OCI-LY7 (cell line): Measurements from ENCODE around the gene GEMIN5. TPM values are rescaled to one million over a fixed set of nuclear protein-coding genes. Genes with fewer than 3 reads are reported as not detected.

ENCODE experiments used
- BruUV-seq: library from RNA; stranded (reverse); fragments of 400-500 nt; replicated peaks from 2 replicates; lab custom pipeline; 2021; lab: Mats Ljungman, UMichigan
- CTCF ChIA-PET: fragments of 300-600 bp; sonication (Branson Sonifier 250); formaldehyde crosslinking; loops from one replicate; lab custom pipeline; 2022; ENCODE audit warnings: antibody characterized with exemption; ENCODE audit not compliant: unreplicated experiment; lab: Charles Lee
- POLR2A ChIA-PET: fragments of 300-600 bp; sonication (Branson Sonifier 250); formaldehyde crosslinking; loops from one replicate; lab custom pipeline; 2022; ENCODE audit warnings: antibody characterized with exemption; lab: Charles Lee
- DNase-seq: peaks from one replicate; pipeline ENCODE4 v3.0.0-alpha.2; 2015; ENCODE audit warnings: low spot score
- H2AFZ ChIP-seq: fragments of 200-600 bp; sonication (generic), shearing (Covaris generic); 2 replicates; pipeline ENCODE4 v1.6.1; 2014; ENCODE audit warnings: mild to moderate bottlenecking, antibody characterized with exemption, low read length, moderate library complexity
- H3K27ac ChIP-seq: fragments of 200-600 bp; sonication (generic); 2 replicates; pipeline ENCODE4 v1.5.1; 2014; ENCODE audit warnings: mixed run types, low read depth, mild to moderate bottlenecking, moderate library complexity, low read length, inconsistent platforms; ENCODE audit not compliant: poor library complexity, severe bottlenecking
- H3K36me3 ChIP-seq: fragments of 200-600 bp; sonication (generic); 2 replicates; pipeline ENCODE4 v1.6.1; 2014; ENCODE audit warnings: mild to moderate bottlenecking, antibody characterized with exemption, low read length, moderate library complexity, mixed read lengths; ENCODE audit not compliant: insufficient read depth
- H3K4me1 ChIP-seq: fragments of 200-600 bp; sonication (generic); 2 replicates; pipeline ENCODE4 v1.5.1; 2014; ENCODE audit warnings: mild to moderate bottlenecking, low read length; ENCODE audit not compliant: insufficient read depth, poor library complexity, severe bottlenecking
- H3K4me2 ChIP-seq: fragments of 200-600 bp; sonication (generic); 2 replicates; pipeline ENCODE4 v1.6.1; 2014; ENCODE audit warnings: mild to moderate bottlenecking, low read length
- H3K4me3 ChIP-seq: fragments of 200-600 bp; sonication (generic); 2 replicates; pipeline ENCODE4 v1.5.1; 2014; ENCODE audit warnings: mild to moderate bottlenecking, low read depth, low read length; ENCODE audit not compliant: poor library complexity, severe bottlenecking
- H3K79me2 ChIP-seq: fragments of 200-600 bp; sonication (generic); 2 replicates; pipeline ENCODE4 v1.6.1; 2016; ENCODE audit warnings: low read depth, mild to moderate bottlenecking, low read length, moderate library complexity, mixed read lengths; ENCODE audit not compliant: insufficient read depth
- H3K9me2 ChIP-seq: fragments of 200-600 bp; sonication (generic); 2 replicates; pipeline ENCODE4 v1.6.1; 2016; ENCODE audit warnings: mild to moderate bottlenecking, low read length, mixed read lengths; ENCODE audit not compliant: insufficient read depth
- H3K9me3 ChIP-seq: fragments of 200-600 bp; sonication (generic); 2 replicates; pipeline ENCODE4 v1.6.1; 2014; ENCODE audit warnings: mild to moderate bottlenecking, mixed run types, low read length, mixed read lengths
- H4K20me1 ChIP-seq: fragments of 200-600 bp; sonication (generic); 2 replicates; pipeline ENCODE4 v1.6.1; 2014; ENCODE audit warnings: mild to moderate bottlenecking, antibody characterized with exemption, low read length, moderate library complexity, mixed read lengths; ENCODE audit not compliant: insufficient read depth
- CTCF ChIP-seq: fragments of 200-600 bp; sonication (generic); conservative IDR thresholded peaks from 2 replicates; pipeline ENCODE4 v1.5.1; 2014; ENCODE audit warnings: mild to moderate bottlenecking, antibody characterized with exemption, low read length, moderate library complexity, mixed read lengths
- EZH2phosphoT487 ChIP-seq: fragments of 200-600 bp; sonication (generic); IDR thresholded peaks from 2 replicates; pipeline ENCODE4 v1.6.1; 2018; ENCODE audit warnings: low read depth, borderline replicate concordance, mild to moderate bottlenecking, mixed run types, antibody characterized with exemption, low read length, moderate library complexity, mixed read lengths
- intact Hi-C: fragments of 100-400 bp; cut with micrococcal nuclease; formaldehyde crosslinking; loops from one replicate; pipeline ENCODE4 v1.10.0; 2022; ENCODE audit not compliant: unreplicated experiment
- total RNA-seq, 2 experiments: library from RNA; depleted of rRNA in 1 of 2; stranded (reverse); fragments of >200 nt in 1 of 2; shearing (Covaris generic) in 1 of 2; gene quantifications; 2 replicates each; pipeline ENCODE4 v1.2.3, GENCODE V29; 2014 to 2022

Gene GEMIN5
- total RNA-seq, 2 experiments from 2014 or later = 17.9 to 25.6 TPM

GRCh38 chr5:154934881-154935280 is 3.1 kb downstream of the GEMIN5 start:
- CTCF ChIA-PET = no interaction called here
- TF ChIP-seq CTCF (no peak), EZH2phosphoT487 (no peak)
- POLR2A ChIA-PET = no interaction called here

GRCh38 chr5:154933537-154933936 is 4.5 kb downstream of the GEMIN5 start:
- H3K4me3 ChIP-seq = no peak overlapping the region
- no peak for DNase-seq
- H3K36me3 ChIP-seq = peaks cover 71% of the 10 kb centered on the region
- ChIA-PET POLR2A (interaction anchor here (0.6 kb wide), 2 partner anchors 9 to 256 kb away, joined by 3 read pairs; no protein-coding TSS in a partner anchor), CTCF (no interaction called here)
- no peaks in the 10 kb centered on the region for H3K9me2 ChIP-seq
- intact Hi-C loops = no loop called here
- H3K4me1 ChIP-seq = peaks cover 15% of the 10 kb centered on the region
- no peak overlapping the region for H3K27ac ChIP-seq
- H3K79me2 ChIP-seq = peaks cover 22% of the 10 kb centered on the region; the same call in 1 of the 2 replicates
- BruUV-seq = no TSS peak
- TF ChIP-seq EZH2phosphoT487 = no peak
- TF ChIP-seq CTCF = no peak
- H2AFZ ChIP-seq = no peak overlapping the region
- H3K9me3 ChIP-seq = no peaks in the 10 kb centered on the region
- no peak overlapping the region for H3K4me2 ChIP-seq
- no peaks in the 10 kb centered on the region for H4K20me1 ChIP-seq

More at GRCh38 chr5:154934881-154935280, 3.1 kb downstream of the GEMIN5 start:
- Histone ChIP-seq H3K9me2 (no peaks in the 10 kb centered on the region), H3K4me2 (no peak overlapping the region), H3K4me3 (no peak overlapping the region), H4K20me1 (no peaks in the 10 kb centered on the region), H2AFZ (no peak overlapping the region), H3K36me3 (peaks cover 61% of the 10 kb centered on the region), H3K79me2 (peaks cover 22% of the 10 kb centered on the region; the same call in 1 of the 2 replicates), H3K9me3 (no peaks in the 10 kb centered on the region), H3K27ac (no peak overlapping the region), H3K4me1 (peaks cover 22% of the 10 kb centered on the region)
- no TSS peak for BruUV-seq
- no peak for DNase-seq
- intact Hi-C loops = loop anchor here (5.0 kb wide), 2 partner anchors 178 to 253 kb away; partner anchors contain the start of gene LARP1
